Bone marrow (tissue), 2 donors: Measurements from ENCODE around the gene POLR2B.
"Not testable (repeated sequence)": the region's sequence is repeated elsewhere in the genome, so short reads cannot be mapped to it uniquely, and the experiment has no call there.

Experiments used
- DNase-seq, 2 donors: peaks; one replicate each; lab custom pipeline; 2025; lab: John Stamatoyannopoulos, UW

Gene POLR2B

GRCh38 chr4:56986952-56987351, 8.3 kb downstream of the POLR2B start:
- DNase-seq = no peak

DNA sequence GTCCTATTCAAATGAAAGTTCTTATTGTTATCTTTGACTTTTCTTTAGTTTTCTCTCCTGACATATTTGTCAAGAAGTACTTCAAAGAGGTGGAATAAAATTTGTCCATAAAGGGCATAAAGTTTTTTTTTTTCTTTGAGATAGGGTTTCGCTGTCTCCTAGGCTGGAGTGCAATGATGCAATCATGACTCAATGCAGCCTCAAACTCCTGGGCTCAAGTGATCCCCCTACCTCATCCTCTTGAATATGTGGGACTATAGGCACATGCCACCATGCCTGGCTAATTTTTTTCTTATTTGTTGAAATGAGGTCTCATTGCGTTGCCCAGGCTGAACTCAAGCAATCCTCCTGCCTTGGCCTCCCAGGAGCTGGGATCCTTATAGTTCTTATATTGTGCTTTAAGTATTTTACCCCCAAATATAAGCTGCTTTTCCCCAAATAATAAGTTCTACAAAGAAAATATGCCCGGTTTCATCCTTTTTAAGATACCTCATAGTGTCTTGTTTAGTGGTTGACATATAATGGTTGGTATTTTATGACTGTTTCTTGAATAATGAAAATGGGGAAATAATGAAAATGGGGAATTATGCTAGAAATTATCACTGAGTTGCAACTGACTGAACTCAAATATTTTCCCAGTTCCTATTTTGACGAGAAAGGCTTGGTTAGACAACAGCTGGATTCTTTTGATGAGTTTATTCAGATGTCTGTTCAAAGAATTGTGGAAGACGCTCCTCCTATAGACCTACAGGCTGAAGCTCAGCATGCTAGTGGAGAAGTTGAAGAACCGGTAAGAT, 11.6 kb downstream of the POLR2B start:
- DNase-seq = no peak

DNA sequence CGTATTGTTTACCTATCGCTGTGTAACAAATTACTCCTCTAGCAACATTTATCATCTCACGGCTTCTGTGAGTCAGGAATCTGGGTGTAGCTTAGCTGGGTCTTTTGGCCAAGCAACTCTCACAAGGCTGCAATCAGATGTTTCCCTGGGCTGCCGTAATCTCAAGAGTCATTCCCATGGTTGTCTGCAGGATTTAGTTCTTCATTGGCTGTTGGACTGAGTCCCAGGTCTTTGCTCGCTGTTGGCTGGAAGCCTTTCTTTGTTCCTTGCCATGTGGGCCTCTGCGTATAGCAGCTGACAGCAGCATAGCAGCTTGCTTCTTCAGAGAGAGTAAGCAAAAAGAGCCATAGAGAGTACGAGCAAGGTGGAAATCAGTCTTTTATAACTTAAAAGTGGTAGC, 16.8 kb downstream of the POLR2B start:
- DNase-seq = no peak

DNA sequence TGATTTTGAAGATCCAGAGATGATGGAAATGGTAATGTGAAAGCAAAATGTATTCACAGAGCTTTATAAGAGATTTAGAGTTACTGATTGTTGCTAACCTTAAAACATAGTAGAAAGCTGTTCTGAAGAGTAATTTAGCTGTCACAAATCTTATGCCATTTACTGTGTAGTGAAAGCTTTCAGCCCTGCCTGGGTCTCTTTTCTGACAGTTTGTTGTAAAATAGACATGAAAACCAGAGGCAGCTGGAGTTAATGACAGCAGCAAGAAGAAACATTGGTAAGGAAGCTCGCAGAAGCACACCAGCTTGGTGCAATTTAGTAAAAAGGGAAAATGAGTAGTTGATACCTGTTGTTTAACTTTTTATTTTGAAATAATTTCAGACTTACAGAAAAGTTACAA, 21.1 kb downstream of the POLR2B start:
- no peak for DNase-seq

- no peak for DNase-seq
Observed at GRCh38 chr4:57013543-57014120, 34.9 kb downstream of the POLR2B start.

GRCh38 chr4:57018980-57019379, 40.3 kb downstream of the POLR2B start:
- no peak for DNase-seq

- no peak for DNase-seq
Observed at GRCh38 chr4:57020467-57021101, 41.9 kb downstream of the POLR2B start.

GRCh38 chr4:57023104-57023503, 44.4 kb downstream of the POLR2B start:
- no peak for DNase-seq

DNA sequence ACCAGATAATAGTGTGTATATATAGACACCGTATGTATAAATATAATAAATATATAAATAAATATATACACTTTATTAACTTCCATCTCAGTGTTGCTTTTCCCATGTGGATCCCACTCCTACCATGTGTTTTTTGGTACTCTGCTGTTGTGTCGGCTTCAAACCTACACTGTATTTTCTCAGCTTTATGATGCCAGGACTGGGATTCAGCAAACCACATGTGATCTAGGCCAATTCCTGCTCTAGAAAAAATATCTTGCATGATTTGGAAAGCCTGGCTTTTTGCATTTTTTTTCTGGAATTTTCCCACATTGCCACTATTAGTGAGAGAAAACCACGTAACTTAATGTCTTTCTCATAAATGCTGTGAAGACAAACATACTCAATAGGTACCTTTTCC, 55.8 kb downstream of the POLR2B start:
- DNase-seq = no peak

DNA sequence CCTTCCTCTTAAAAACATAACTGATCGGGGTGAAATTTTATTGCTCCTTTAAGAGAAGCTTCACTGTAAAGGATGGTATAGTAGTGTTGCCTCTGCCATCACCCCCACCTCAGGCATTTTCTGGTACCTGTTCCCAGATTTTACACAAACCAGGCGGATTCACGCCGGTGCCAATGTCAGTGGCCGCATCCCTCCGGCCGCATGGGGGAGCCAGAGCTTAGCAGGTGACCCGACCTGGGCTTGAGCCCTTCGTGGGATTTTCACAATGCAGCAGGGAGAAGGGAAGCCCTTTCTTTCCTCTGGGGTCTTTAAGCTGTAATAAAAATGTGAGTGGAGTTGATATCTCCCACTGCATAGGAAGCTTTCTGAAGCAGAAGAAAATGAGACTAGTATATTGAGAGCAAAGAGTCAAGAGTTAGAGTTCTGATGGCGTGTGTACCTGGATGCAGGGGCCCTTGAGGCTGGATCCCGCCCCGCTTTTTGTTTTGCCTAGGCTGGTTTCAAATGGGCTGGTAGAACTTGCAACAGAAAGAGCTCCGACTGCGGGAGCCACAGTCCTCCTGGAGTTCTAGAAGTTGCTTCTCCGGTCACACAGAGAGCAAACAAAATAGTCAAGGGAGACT, 59.4 kb downstream of the POLR2B start:
- peak in 1 of 2 donors; percentile 2 for DNase-seq

DNA sequence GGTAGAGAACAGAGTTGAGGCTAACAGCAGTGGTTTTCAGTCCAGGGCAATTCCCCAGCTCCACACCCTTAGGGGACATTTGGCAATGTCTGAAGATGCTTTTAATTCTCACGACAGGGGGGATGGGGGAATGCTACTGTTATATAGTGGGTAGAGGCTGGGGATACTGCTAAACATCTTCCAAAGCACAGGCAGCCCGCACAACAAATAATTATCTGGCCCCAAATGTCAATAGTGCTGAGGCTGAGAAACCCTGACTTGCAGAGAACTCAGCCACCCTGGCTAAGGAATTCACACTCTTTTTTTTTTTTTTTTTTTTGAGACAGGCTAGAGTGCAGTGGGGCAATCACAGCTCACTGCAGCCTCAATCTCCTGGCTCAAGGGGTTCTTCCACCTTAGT, 60.6 kb downstream of the POLR2B start:
- DNase-seq = no peak

DNA sequence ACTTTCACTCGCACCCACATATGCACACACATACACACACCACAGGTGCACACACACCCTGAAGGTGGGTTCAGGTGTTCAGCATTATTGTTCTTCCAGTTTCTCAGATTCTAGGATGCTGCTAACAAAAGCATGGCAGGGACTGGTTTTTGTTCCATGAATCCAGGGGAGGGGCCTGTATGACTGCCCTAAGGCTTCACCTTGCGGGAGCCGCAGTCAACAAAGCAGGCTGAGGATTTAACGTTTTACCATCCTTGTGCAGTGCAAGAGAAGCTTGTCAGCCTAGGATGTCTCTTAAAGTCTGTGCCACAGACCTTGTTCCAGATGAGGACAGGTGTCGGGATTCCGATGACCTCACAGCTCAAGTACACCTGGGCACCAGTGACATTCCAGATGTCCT, 61.8 kb downstream of the POLR2B start:
- DNase-seq = no peak

GRCh38 chr4:57041020-57041419, 62.3 kb downstream of the POLR2B start:
- DNase-seq = no peak

DNA sequence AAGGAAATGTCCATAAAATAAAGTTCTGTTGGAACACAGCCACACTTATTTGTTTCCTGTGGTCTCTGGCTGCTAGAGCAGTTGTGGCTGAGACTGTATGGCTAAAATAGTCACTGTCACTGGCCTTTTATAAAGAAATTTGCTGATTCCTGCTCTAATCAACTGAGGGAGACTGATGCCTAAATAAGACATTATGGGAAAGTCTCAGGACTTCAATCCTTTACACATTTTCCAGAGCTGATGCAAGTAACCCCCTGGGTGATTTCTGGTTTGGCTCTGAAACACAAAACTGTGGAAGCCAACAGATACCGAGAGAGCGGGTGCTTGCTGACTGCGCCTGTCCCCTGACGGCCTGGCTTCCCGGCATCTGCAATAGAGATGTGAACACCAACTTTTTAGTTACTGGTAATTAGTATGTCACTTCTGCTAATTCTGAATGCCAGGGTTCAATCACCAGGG, 64.0 kb downstream of the POLR2B start:
- DNase-seq = no peak

DNA sequence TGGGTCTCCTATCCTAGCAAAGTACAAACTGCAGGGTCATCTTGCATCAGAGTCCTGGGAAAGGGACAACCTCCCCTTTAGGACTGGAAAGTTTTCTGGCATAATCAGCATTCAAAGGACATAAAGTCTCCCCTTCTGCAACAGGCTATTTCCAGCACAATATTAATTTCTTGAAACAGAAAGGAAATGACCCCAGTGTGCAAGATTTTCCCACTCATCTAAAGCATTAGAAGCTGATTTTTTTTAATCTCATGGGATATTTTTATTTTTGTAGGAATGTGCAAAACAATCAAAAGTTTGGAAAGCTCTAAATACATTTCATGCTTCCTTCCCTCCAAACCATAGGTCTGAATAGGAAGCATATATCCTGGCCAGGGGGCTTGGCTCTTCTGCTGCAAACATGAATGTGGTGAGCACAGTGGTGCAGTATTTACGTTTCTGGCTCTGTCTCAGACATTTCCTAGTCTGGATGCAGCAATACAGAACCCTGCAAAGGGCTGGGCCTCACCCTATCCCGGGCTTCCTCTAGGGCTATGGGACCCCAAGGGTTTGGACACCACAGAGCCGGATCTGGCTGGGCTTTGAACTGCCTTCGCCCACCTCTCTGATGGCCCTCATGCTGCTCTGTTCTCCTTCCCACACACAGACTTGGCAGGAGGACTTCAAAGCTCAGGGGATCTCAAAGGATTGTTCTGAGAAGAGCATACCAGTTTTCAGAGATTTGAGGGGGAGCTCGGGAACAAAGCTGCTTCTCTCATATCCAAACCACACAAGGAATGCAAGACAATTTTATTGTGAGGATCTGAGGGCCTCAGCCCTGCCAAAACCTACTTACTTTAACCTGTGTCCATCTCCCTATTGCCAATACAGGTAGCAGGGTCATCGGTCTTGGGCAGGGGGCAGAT, 64.9 kb downstream of the POLR2B start:
- no peak for DNase-seq

DNA sequence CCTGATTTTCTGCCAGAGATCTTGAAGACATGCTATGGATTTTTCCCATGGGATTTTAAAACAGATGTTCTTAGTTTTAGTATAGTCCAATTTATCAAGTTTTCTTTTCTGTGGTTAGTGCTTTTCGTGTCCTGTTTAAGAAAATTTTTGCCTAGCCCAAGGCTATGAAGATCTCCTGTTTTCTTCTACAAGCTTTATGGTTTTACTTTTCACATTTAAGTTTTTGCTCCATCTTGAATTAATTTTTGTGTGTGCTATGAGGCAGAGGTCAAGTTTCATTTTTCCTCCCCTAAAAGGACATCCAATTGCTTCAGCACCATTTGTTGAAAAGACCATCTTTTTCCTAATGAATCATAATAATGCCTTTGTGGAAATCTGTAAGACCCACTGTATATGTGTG, 65.6 kb downstream of the POLR2B start:
- no peak for DNase-seq

GRCh38 chr4:57044996-57045395, 66.3 kb downstream of the POLR2B start:
- no peak for DNase-seq

DNA sequence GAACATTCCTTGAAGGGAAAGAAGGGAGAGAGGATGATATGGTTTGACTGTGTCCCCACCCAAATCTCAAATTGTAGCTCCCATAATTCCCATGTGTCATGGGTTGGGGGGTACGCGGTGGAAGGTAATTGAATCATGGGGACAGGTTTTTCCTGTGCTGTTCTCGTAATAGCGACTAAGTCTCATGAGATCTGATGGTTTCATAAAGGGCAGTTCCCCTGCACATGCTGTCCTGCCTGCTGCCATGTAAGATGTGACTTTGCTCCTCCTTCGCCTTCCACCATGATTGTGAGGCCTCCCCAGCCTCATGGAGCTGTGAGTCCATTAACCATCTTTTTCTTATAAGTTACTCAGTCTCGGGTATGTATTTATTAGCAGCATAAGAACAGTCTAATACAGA, 68.3 kb downstream of the POLR2B start:
- not testable (repeated sequence) for DNase-seq

DNA sequence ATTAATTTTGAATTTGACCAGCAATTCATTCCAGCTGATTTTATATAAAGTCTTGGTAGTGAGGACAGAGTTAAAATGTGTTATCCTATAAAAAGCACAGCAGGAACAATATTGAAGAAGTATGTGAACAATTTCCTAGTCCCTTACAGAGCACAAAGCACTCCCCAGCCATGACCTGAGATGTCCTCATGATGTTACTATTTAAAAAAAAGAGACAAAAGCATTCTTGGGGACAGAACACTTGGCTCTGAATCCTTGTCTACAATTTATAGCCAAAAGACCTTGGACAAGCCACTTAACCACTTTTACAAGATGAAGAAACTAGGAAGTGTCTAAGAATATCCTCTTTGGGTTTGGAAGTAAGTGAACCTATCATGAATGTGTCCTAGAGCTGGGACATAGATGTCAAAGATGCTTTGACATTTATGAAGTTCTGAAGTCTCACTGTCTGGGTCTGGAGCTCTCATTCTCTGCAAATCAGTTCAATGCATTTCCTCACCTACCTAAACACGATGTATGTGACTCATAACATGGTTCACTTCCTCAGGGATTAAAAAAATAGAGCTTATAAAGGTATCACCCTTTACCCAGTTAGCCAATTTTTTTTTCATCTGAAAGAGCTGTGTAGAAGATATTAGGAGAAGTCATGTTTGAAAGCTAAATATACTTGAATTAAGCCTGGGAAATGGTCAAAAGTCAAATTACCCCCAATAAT, 70.1 kb downstream of the POLR2B start:
- DNase-seq = no peak

GRCh38 chr4:57051095-57051494, 72.4 kb downstream of the POLR2B start:
- no peak for DNase-seq

GRCh38 chr4:57051524-57051923, 72.8 kb downstream of the POLR2B start:
- no peak for DNase-seq
